Stimulated activated CD8-positive, alpha-beta memory T cell treated with anti-CD3 and anti-CD28 coated beads, Interleukin-2, amount 100 ng/mL, for 1 hour (primary cell): Measurements from ENCODE around the gene ULBP3.

Experiments
- DNase-seq, 2 donors: peaks; one replicate each; pipeline ENCODE4 v3.0.0-alpha.2; 2020; ENCODE audit warnings: low read depth in 2 of 2

The ULBP3 gene

GRCh38 chr6:150068720-150069648, at the start of gene ULBP3:
ULBP3 (minus strand) TSS chr6:150069121; CDS start chr6:150069066, 55 bp downstream.
- DNase-seq = peak; percentile 27 to 45

GRCh38 chr6:150118627-150119026, 49.7 kb upstream of the ULBP3 start:
- no peak for DNase-seq

GRCh38 chr6:150118203-150118602, 49.3 kb upstream of the ULBP3 start:
- no peak for DNase-seq

GRCh38 chr6:150116200-150116800, 47.4 kb upstream of the ULBP3 start:
- DNase-seq = no peak

GRCh38 chr6:150115769-150116168, 46.8 kb upstream of the ULBP3 start:
- no peak for DNase-seq

- DNase-seq = no peak
These were observed 43.3 kb upstream of the ULBP3 start for GRCh38 chr6:150112233-150112632.

- DNase-seq = no peak
These were observed 33.9 kb upstream of the ULBP3 start for GRCh38 chr6:150102750-150103270.

GRCh38 chr6:150100745-150101144, 31.8 kb upstream of the ULBP3 start:
- DNase-seq = no peak

GRCh38 chr6:150099953-150100352, 31.0 kb upstream of the ULBP3 start:
- DNase-seq = no peak

- no peak for DNase-seq
These were observed 30.6 kb upstream of the ULBP3 start for GRCh38 chr6:150099546-150099945.

GRCh38 chr6:150098155-150098554, 29.2 kb upstream of the ULBP3 start:
- DNase-seq = no peak

GRCh38 chr6:150093397-150093796, 24.5 kb upstream of the ULBP3 start:
- DNase-seq = no peak

- no peak for DNase-seq
These were observed 22.6 kb upstream of the ULBP3 start for GRCh38 chr6:150091476-150091875.

GRCh38 chr6:150090328-150090727, 21.4 kb upstream of the ULBP3 start:
- no peak for DNase-seq

GRCh38 chr6:150088481-150089154, 19.7 kb upstream of the ULBP3 start:
- DNase-seq = no peak

- DNase-seq = no peak
These were observed 18.4 kb upstream of the ULBP3 start for GRCh38 chr6:150087336-150087735.

GRCh38 chr6:150086026-150086425, 17.1 kb upstream of the ULBP3 start:
- no peak for DNase-seq

- DNase-seq = no peak
These were observed 15.5 kb upstream of the ULBP3 start for GRCh38 chr6:150084426-150084825.

- DNase-seq = no peak
These were observed 14.9 kb upstream of the ULBP3 start for GRCh38 chr6:150083839-150084238.

GRCh38 chr6:150081702-150082101, 12.8 kb upstream of the ULBP3 start:
- DNase-seq = no peak

GRCh38 chr6:150079604-150080003, 10.7 kb upstream of the ULBP3 start:
- no peak for DNase-seq

GRCh38 chr6:150078788-150079187, 9.9 kb upstream of the ULBP3 start:
- no peak for DNase-seq
